GM23248 (cell line): ENCODE measurements around the gene HFM1. TPM values are rescaled to one million over a fixed set of nuclear protein-coding genes. Genes with fewer than 3 reads are reported as not detected.
"Not testable (repeated sequence)": the region's sequence is repeated elsewhere in the genome, so short reads cannot be mapped to it uniquely, and the experiment has no call there.

ENCODE experiments used
- DNase-seq: peaks from one replicate; pipeline ENCODE4 v3.0.0-alpha.2; 2015
- H2AFZ ChIP-seq: fragments of 200-600 bp; sonication (generic); 2 replicates; pipeline ENCODE4 v1.6.1; 2016; ENCODE audit warnings: antibody characterized with exemption
- H3F3A ChIP-seq: fragments of 200-600 bp; sonication (generic); 2 replicates; pipeline ENCODE4 v1.6.1; 2016; ENCODE audit warnings: mild to moderate bottlenecking, antibody characterized with exemption, mixed run types; ENCODE audit not compliant: insufficient read depth
- H3K27ac ChIP-seq: fragments of 200-600 bp; sonication (generic); 2 replicates; pipeline ENCODE4 v1.5.1; 2016; ENCODE audit warnings: mild to moderate bottlenecking
- H3K27me3 ChIP-seq: fragments of 200-600 bp; sonication (generic); replicated peaks from 2 replicates; pipeline ENCODE4 v1.6.1; 2016; ENCODE audit warnings: mild to moderate bottlenecking; ENCODE audit not compliant: insufficient read depth
- H3K36me3 ChIP-seq: fragments of 200-600 bp; sonication (generic); 2 replicates; pipeline ENCODE4 v1.6.1; 2016; ENCODE audit warnings: low read depth, mild to moderate bottlenecking
- H3K4me1 ChIP-seq: fragments of 200-600 bp; sonication (generic); 2 replicates; pipeline ENCODE4 v1.6.1; 2016; ENCODE audit warnings: mild to moderate bottlenecking; ENCODE audit not compliant: insufficient read depth
- H3K4me2 ChIP-seq: fragments of 200-600 bp; sonication (generic); one replicate; pipeline ENCODE4 v1.6.1; 2016; ENCODE audit warnings: mild to moderate bottlenecking; ENCODE audit not compliant: unreplicated experiment
- H3K4me3 ChIP-seq: fragments of 200-600 bp; sonication (generic); 2 replicates; pipeline ENCODE4 v1.5.1; 2016; ENCODE audit warnings: mild to moderate bottlenecking
- H3K79me2 ChIP-seq: fragments of 200-600 bp; sonication (generic); 2 replicates; pipeline ENCODE4 v1.6.1; 2016; ENCODE audit warnings: mild to moderate bottlenecking; ENCODE audit not compliant: insufficient read depth
- H3K9ac ChIP-seq: fragments of 200-600 bp; sonication (generic); 2 replicates; pipeline ENCODE4 v1.6.1; 2016; ENCODE audit warnings: mild to moderate bottlenecking
- H3K9me2 ChIP-seq: fragments of 200-600 bp; sonication (generic); 2 replicates; pipeline ENCODE4 v1.6.1; 2016; ENCODE audit warnings: mixed run types, mild to moderate bottlenecking, moderate library complexity; ENCODE audit not compliant: insufficient read depth
- H3K9me3 ChIP-seq: fragments of 200-600 bp; sonication (generic); one replicate; pipeline ENCODE4 v1.6.1; 2017; ENCODE audit warnings: low read depth
- H4K20me1 ChIP-seq: fragments of 200-600 bp; sonication (generic); 2 replicates; pipeline ENCODE4 v1.6.0; 2016; ENCODE audit not compliant: insufficient read depth
- EZH2 ChIP-seq: fragments of 200-600 bp; sonication (generic); IDR thresholded peaks from 2 replicates; pipeline ENCODE4 v1.6.1; 2018; ENCODE audit warnings: antibody characterized with exemption, mild to moderate bottlenecking; ENCODE audit not compliant: insufficient read depth, poor library complexity, severe bottlenecking
- EZH2phosphoT487 ChIP-seq: fragments of 200-600 bp; sonication (generic); IDR thresholded peaks from 2 replicates; pipeline ENCODE4 v1.6.1; 2018; ENCODE audit warnings: antibody characterized with exemption, moderate library complexity, mild to moderate bottlenecking, low read depth; ENCODE audit not compliant: insufficient read depth
- WGBS, 2 experiments: methylation state at CpG; one replicate each; pipeline ENCODE4 v1.1.6; 2015 to 2017; ENCODE audit warnings: low lambda C conversion rate in 2 of 2, low coverage in 1 of 2; ENCODE audit errors: missing lambda C conversion rate in 2 of 2; 5-methylcytosine and 5-hydroxymethylcytosine counted together
- in situ Hi-C: fragments of 300-500 bp; cut with MboI; formaldehyde crosslinking; loops from 2 replicates; pipeline ENCODE4 v1.15.0; 2020
- polyA plus RNA-seq: library from polyadenylated mRNA; unstranded; fragments of >200 nt; fragmentation: Nextera tagmentation; extraction: Ambion mirVana; gene quantifications from 2 replicates; pipeline ENCODE4 v1.2.1, GENCODE V29; 2016
- total RNA-seq: library from RNA; depleted of rRNA; stranded (reverse); fragments of >200 nt; shearing (Covaris generic); gene quantifications from 2 replicates; pipeline ENCODE4 v1.2.3, GENCODE V29; 2014

Gene HFM1
- total and polyA plus RNA-seq, 2 experiments from 2014 or later, result under 0.01 TPM; not detected in 1

- H2AFZ ChIP-seq, result no peak overlapping the region
- H3K27ac ChIP-seq, result no peak overlapping the region
- no peaks in the 10 kb centered on the region for H3K4me1 ChIP-seq
- no peaks in the 10 kb centered on the region for H3K9me2 ChIP-seq
- TF ChIP-seq EZH2phosphoT487 (no peak), EZH2 (no peak)
- no peak overlapping the region for H3K4me2 ChIP-seq
- no peak overlapping the region for H3K4me3 ChIP-seq
- no peaks in the 10 kb centered on the region for H3F3A ChIP-seq
- no peaks in the 10 kb centered on the region for H3K36me3 ChIP-seq
- H3K9ac ChIP-seq, result no peak overlapping the region
- WGBS, 2 experiments, result 50 to 54% methylated on average over 1 of the region's 1 CpG
- in situ Hi-C loops, result no loop called here
- peak; percentile 19 for DNase-seq
- no peaks in the 10 kb centered on the region for H3K9me3 ChIP-seq
- no peaks in the 10 kb centered on the region for H3K79me2 ChIP-seq
- H4K20me1 ChIP-seq, result no peaks in the 10 kb centered on the region
- H3K27me3 ChIP-seq, result peaks cover 4% of the 10 kb centered on the region; the same call in 1 of the 2 replicates
Observed at GRCh38 chr1:91440847-91441246, 36.2 kb upstream of the HFM1 start.

- no peaks in the 10 kb centered on the region for H3K9me3 ChIP-seq
- no peak for DNase-seq
- peaks cover 4% of the 10 kb centered on the region; the same call in 1 of the 2 replicates for H3K27me3 ChIP-seq
- H3K36me3 ChIP-seq, result no peaks in the 10 kb centered on the region
- H3K4me1 ChIP-seq, result no peaks in the 10 kb centered on the region
- no peak overlapping the region for H3K27ac ChIP-seq
- no peaks in the 10 kb centered on the region for H4K20me1 ChIP-seq
- in situ Hi-C loops, result no loop called here
- H3K4me2 ChIP-seq, result no peak overlapping the region
- H2AFZ ChIP-seq, result no peak overlapping the region
- H3K79me2 ChIP-seq, result no peaks in the 10 kb centered on the region
- no peak overlapping the region for H3K9ac ChIP-seq
- TF ChIP-seq EZH2 (no peak), EZH2phosphoT487 (no peak)
- no peaks in the 10 kb centered on the region for H3F3A ChIP-seq
- H3K4me3 ChIP-seq, result no peak overlapping the region
- no peaks in the 10 kb centered on the region for H3K9me2 ChIP-seq
Observed at GRCh38 chr1:91439016-91439415, 34.4 kb upstream of the HFM1 start.

GRCh38 chr1:91428182-91428798 is 23.7 kb upstream of the HFM1 start:
- no peaks in the 10 kb centered on the region for H3K9me3 ChIP-seq
- in situ Hi-C loops, result no loop called here
- H3K9ac ChIP-seq, result no peak overlapping the region
- no peaks in the 10 kb centered on the region for H3K79me2 ChIP-seq
- H4K20me1 ChIP-seq, result no peaks in the 10 kb centered on the region
- 57 to 62% methylated on average over 13 of the region's 13 CpGs for WGBS, 2 experiments
- no peaks in the 10 kb centered on the region for H3K27me3 ChIP-seq
- H3K4me3 ChIP-seq, result no peak overlapping the region
- H3K27ac ChIP-seq, result no peak overlapping the region
- no peaks in the 10 kb centered on the region for H3F3A ChIP-seq
- H2AFZ ChIP-seq, result no peak overlapping the region
- no peaks in the 10 kb centered on the region for H3K36me3 ChIP-seq
- H3K4me1 ChIP-seq, result no peaks in the 10 kb centered on the region
- DNase-seq, result no peak
- TF ChIP-seq EZH2phosphoT487 (no peak), EZH2 (no peak)
- H3K9me2 ChIP-seq, result no peaks in the 10 kb centered on the region
- H3K4me2 ChIP-seq, result no peak overlapping the region

DNA sequence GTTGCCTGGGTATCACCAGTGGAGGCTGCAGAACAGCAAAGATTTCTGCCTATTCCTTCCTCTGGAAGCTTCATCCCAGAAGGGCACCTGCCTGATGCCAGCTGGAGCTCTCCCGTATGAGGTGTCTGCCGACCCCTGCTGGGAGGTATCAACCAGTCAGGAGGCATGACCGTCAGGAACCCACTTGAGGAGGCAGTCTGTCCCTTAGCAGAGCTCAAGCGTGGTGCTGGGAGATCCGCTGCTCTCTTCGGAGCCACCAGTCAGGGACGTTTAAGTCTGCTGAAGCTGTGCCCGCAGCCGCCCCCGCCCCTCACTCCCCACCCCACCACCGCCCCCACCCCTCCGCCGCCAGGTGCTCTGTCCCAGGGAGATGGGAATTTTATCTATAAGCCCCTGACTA is 23.1 kb upstream of the HFM1 start:
- H3K9ac ChIP-seq, result no peak overlapping the region
- TF ChIP-seq EZH2phosphoT487 (no peak), EZH2 (no peak)
- no peaks in the 10 kb centered on the region for H4K20me1 ChIP-seq
- H3K4me3 ChIP-seq, result no peak overlapping the region
- WGBS, 2 experiments, result 48 to 64% methylated on average over 3 to 13 of the region's 13 CpGs
- H3K36me3 ChIP-seq, result no peaks in the 10 kb centered on the region
- in situ Hi-C loops, result no loop called here
- no peaks in the 10 kb centered on the region for H3K27me3 ChIP-seq
- no peaks in the 10 kb centered on the region for H3F3A ChIP-seq
- DNase-seq, result no peak
- no peaks in the 10 kb centered on the region for H3K79me2 ChIP-seq
- H3K9me3 ChIP-seq, result no peaks in the 10 kb centered on the region
- H3K9me2 ChIP-seq, result no peaks in the 10 kb centered on the region
- H3K4me2 ChIP-seq, result no peak overlapping the region
- H3K4me1 ChIP-seq, result no peaks in the 10 kb centered on the region
- H3K27ac ChIP-seq, result no peak overlapping the region
- H2AFZ ChIP-seq, result no peak overlapping the region

GRCh38 chr1:91422523-91422922 is 17.9 kb upstream of the HFM1 start:
- H3K27ac ChIP-seq, H3K4me2 ChIP-seq, H3K79me2 ChIP-seq, H3K9me2 ChIP-seq, H4K20me1 ChIP-seq, H3K36me3 ChIP-seq, DNase-seq, H2AFZ ChIP-seq, H3K4me1 ChIP-seq, H3K27me3 ChIP-seq, H3K9me3 ChIP-seq, H3F3A ChIP-seq, in situ Hi-C loops, H3K9ac ChIP-seq, H3K4me3 ChIP-seq: not testable (repeated sequence)
- WGBS, 2 experiments, result 50% methylated on average over 4 of the region's 4 CpGs
